Measurements from ENCODE around the gene LRBA. TPM values are rescaled to one million over a fixed set of nuclear protein-coding genes. Genes with fewer than 3 reads are reported as not detected.

LRBA gene
- polyA plus RNA-seq, 1 donor: 52.8 TPM

GRCh38 chr4:150258569-150258968 lies 756.5 kb downstream of the LRBA start:
- H3K27me3 ChIP-seq (ENCODE audit: control insufficient read depth, insufficient read depth, low read length): no peaks in the 10 kb centered on the region
- WGBS (ENCODE audit: insufficient coverage, low lambda C conversion rate): no CpG with 5 or more reads among the region's 6 CpGs
- H3K4me1 ChIP-seq (ENCODE audit: control insufficient read depth, insufficient read depth, low read length): peaks cover 34% of the 10 kb centered on the region
- no peak for DNase-seq
- no peak overlapping the region for H3K4me3 ChIP-seq (ENCODE audit: low read length)
- peaks cover 2% of the 10 kb centered on the region for H3K9me3 ChIP-seq (ENCODE audit: control insufficient read depth, low read depth, low read length)
- no peaks in the 10 kb centered on the region for H3K36me3 ChIP-seq (ENCODE audit: control insufficient read depth, insufficient read depth, low read length)
- H3K27ac ChIP-seq (ENCODE audit: low read length): no peak overlapping the region

GRCh38 chr4:150256841-150257730 lies 758.0 kb downstream of the LRBA start:
- H3K4me1 ChIP-seq (ENCODE audit: control insufficient read depth, insufficient read depth, low read length): peaks cover 41% of the 10 kb centered on the region
- peak overlapping the region; percentile 85 for H3K27ac ChIP-seq (ENCODE audit: low read length)
- 51% methylated on average over 2 of the region's 25 CpGs for whole genome bisulfite sequencing (ENCODE audit: insufficient coverage, low lambda C conversion rate)
- DNase-seq: peak; percentile 54 to 85
- H3K27me3 ChIP-seq (ENCODE audit: control insufficient read depth, insufficient read depth, low read length): no peaks in the 10 kb centered on the region
- no peaks in the 10 kb centered on the region for H3K36me3 ChIP-seq (ENCODE audit: control insufficient read depth, insufficient read depth, low read length)
- H3K9me3 ChIP-seq (ENCODE audit: control insufficient read depth, low read depth, low read length): peaks cover 7% of the 10 kb centered on the region
- H3K4me3 ChIP-seq (ENCODE audit: low read length): peak overlapping the region; percentile 6

GRCh38 chr4:150256225-150256620 lies 758.9 kb downstream of the LRBA start:
- peak in 1 of 2 donors; percentile 24 for DNase-seq
- Histone ChIP-seq H3K36me3 (ENCODE audit: control insufficient read depth, insufficient read depth, low read length) (no peaks in the 10 kb centered on the region), H3K27ac (ENCODE audit: low read length) (peak overlapping the region; percentile 85), H3K9me3 (ENCODE audit: control insufficient read depth, low read depth, low read length) (peaks cover 7% of the 10 kb centered on the region), H3K27me3 (ENCODE audit: control insufficient read depth, insufficient read depth, low read length) (no peaks in the 10 kb centered on the region), H3K4me3 (ENCODE audit: low read length) (no peak overlapping the region), H3K4me1 (ENCODE audit: control insufficient read depth, insufficient read depth, low read length) (peaks cover 46% of the 10 kb centered on the region)
- no CpG with 5 or more reads among the region's 23 CpGs for WGBS (ENCODE audit: insufficient coverage, low lambda C conversion rate)

- no peak for DNase-seq
- Histone ChIP-seq H3K9me3 (ENCODE audit: control insufficient read depth, low read depth, low read length) (peaks cover 7% of the 10 kb centered on the region), H3K27ac (ENCODE audit: low read length) (peak overlapping the region; percentile 56), H3K36me3 (ENCODE audit: control insufficient read depth, insufficient read depth, low read length) (no peaks in the 10 kb centered on the region), H3K4me3 (ENCODE audit: low read length) (no peak overlapping the region), H3K4me1 (ENCODE audit: control insufficient read depth, insufficient read depth, low read length) (peaks cover 46% of the 10 kb centered on the region), H3K27me3 (ENCODE audit: control insufficient read depth, insufficient read depth, low read length) (no peaks in the 10 kb centered on the region)
- no CpG with 5 or more reads among the region's 16 CpGs for WGBS (ENCODE audit: insufficient coverage, low lambda C conversion rate)
Observed at GRCh38 chr4:150255610-150256224, 759.4 kb downstream of the LRBA start.

- Histone ChIP-seq H3K4me3 (ENCODE audit: low read length) (no peak overlapping the region), H3K27me3 (ENCODE audit: control insufficient read depth, insufficient read depth, low read length) (no peaks in the 10 kb centered on the region), H3K4me1 (ENCODE audit: control insufficient read depth, insufficient read depth, low read length) (peaks cover 46% of the 10 kb centered on the region), H3K27ac (ENCODE audit: low read length) (no peak overlapping the region), H3K36me3 (ENCODE audit: control insufficient read depth, insufficient read depth, low read length) (no peaks in the 10 kb centered on the region), H3K9me3 (ENCODE audit: control insufficient read depth, low read depth, low read length) (peaks cover 7% of the 10 kb centered on the region)
- WGBS (ENCODE audit: insufficient coverage, low lambda C conversion rate): no CpG with 5 or more reads among the region's 18 CpGs
- no peak for DNase-seq
Observed at GRCh38 chr4:150253965-150254630, 761.0 kb downstream of the LRBA start.

- Histone ChIP-seq H3K27me3 (ENCODE audit: control insufficient read depth, insufficient read depth, low read length) (no peaks in the 10 kb centered on the region), H3K4me1 (ENCODE audit: control insufficient read depth, insufficient read depth, low read length) (peaks cover 46% of the 10 kb centered on the region), H3K4me3 (ENCODE audit: low read length) (no peak overlapping the region), H3K9me3 (ENCODE audit: control insufficient read depth, low read depth, low read length) (peaks cover 7% of the 10 kb centered on the region), H3K27ac (ENCODE audit: low read length) (no peak overlapping the region), H3K36me3 (ENCODE audit: control insufficient read depth, insufficient read depth, low read length) (no peaks in the 10 kb centered on the region)
- no peak for DNase-seq
- WGBS (ENCODE audit: insufficient coverage, low lambda C conversion rate): no CpG with 5 or more reads among the region's 11 CpGs
Observed at GRCh38 chr4:150253416-150253815, 761.7 kb downstream of the LRBA start.

- Histone ChIP-seq H3K27ac (ENCODE audit: low read length) (peak overlapping the region; percentile 23), H3K9me3 (ENCODE audit: control insufficient read depth, low read depth, low read length) (peaks cover 7% of the 10 kb centered on the region), H3K4me1 (ENCODE audit: control insufficient read depth, insufficient read depth, low read length) (peaks cover 41% of the 10 kb centered on the region), H3K4me3 (ENCODE audit: low read length) (no peak overlapping the region), H3K27me3 (ENCODE audit: control insufficient read depth, insufficient read depth, low read length) (no peaks in the 10 kb centered on the region), H3K36me3 (ENCODE audit: control insufficient read depth, insufficient read depth, low read length) (peaks cover 2% of the 10 kb centered on the region)
- WGBS (ENCODE audit: insufficient coverage, low lambda C conversion rate): no CpG with 5 or more reads among the region's 7 CpGs
- DNase-seq: no peak
Observed at GRCh38 chr4:150252741-150253140, 762.3 kb downstream of the LRBA start.

- 60% methylated on average over 1 of the region's 6 CpGs for WGBS (ENCODE audit: insufficient coverage, low lambda C conversion rate)
- Histone ChIP-seq H3K27me3 (ENCODE audit: control insufficient read depth, insufficient read depth, low read length) (no peaks in the 10 kb centered on the region), H3K27ac (ENCODE audit: low read length) (peak overlapping the region; percentile 23), H3K4me1 (ENCODE audit: control insufficient read depth, insufficient read depth, low read length) (peaks cover 37% of the 10 kb centered on the region), H3K4me3 (ENCODE audit: low read length) (no peak overlapping the region), H3K9me3 (ENCODE audit: control insufficient read depth, low read depth, low read length) (peaks cover 7% of the 10 kb centered on the region), H3K36me3 (ENCODE audit: control insufficient read depth, insufficient read depth, low read length) (peaks cover 2% of the 10 kb centered on the region)
- DNase-seq: peak in 1 of 2 donors; percentile 48
Observed at GRCh38 chr4:150252306-150252705, 762.8 kb downstream of the LRBA start.

GRCh38 chr4:150251752-150252190 lies 763.3 kb downstream of the LRBA start:
- H3K36me3 ChIP-seq (ENCODE audit: control insufficient read depth, insufficient read depth, low read length): peaks cover 2% of the 10 kb centered on the region
- H3K27ac ChIP-seq (ENCODE audit: low read length): peak overlapping the region; percentile 23
- no peaks in the 10 kb centered on the region for H3K27me3 ChIP-seq (ENCODE audit: control insufficient read depth, insufficient read depth, low read length)
- peak in 1 of 2 donors; percentile 29 for DNase-seq
- no peak overlapping the region for H3K4me3 ChIP-seq (ENCODE audit: low read length)
- no CpG with 5 or more reads among the region's 7 CpGs for WGBS (ENCODE audit: insufficient coverage, low lambda C conversion rate)
- peaks cover 31% of the 10 kb centered on the region for H3K4me1 ChIP-seq (ENCODE audit: control insufficient read depth, insufficient read depth, low read length)
- H3K9me3 ChIP-seq (ENCODE audit: control insufficient read depth, low read depth, low read length): peaks cover 7% of the 10 kb centered on the region

- Histone ChIP-seq H3K4me3 (ENCODE audit: low read length) (no peak overlapping the region), H3K4me1 (ENCODE audit: control insufficient read depth, insufficient read depth, low read length) (peaks cover 25% of the 10 kb centered on the region), H3K27ac (ENCODE audit: low read length) (no peak overlapping the region), H3K36me3 (ENCODE audit: control insufficient read depth, insufficient read depth, low read length) (peaks cover 2% of the 10 kb centered on the region), H3K9me3 (ENCODE audit: control insufficient read depth, low read depth, low read length) (peaks cover 6% of the 10 kb centered on the region), H3K27me3 (ENCODE audit: control insufficient read depth, insufficient read depth, low read length) (no peaks in the 10 kb centered on the region)
- DNase-seq: no peak
- no CpG with 5 or more reads among the region's 4 CpGs for WGBS (ENCODE audit: insufficient coverage, low lambda C conversion rate)
Observed at GRCh38 chr4:150250998-150251651, 764.0 kb downstream of the LRBA start.

Data from large intestine (tissue), 3 donors.